Thyroid gland (tissue), 4 donors: Measurements from ENCODE around the gene SAE1. TPM values are rescaled to one million over a fixed set of nuclear protein-coding genes. Genes with fewer than 3 reads are reported as not detected.

Source experiments
- DNase-seq, 2 donors: peaks; one replicate each; pipeline ENCODE4 v3.0.0-alpha.2; 2019
- H3K27ac ChIP-seq, 3 donors: fragments of 200-600 bp; sonication (generic); 1 replicate in 2 of 3; 2 replicates in 1 of 3; pipeline ENCODE4 v1.5.1; 2016 to 2019; ENCODE audit warnings: mild to moderate bottlenecking in 1 of 3, moderate library complexity in 1 of 3
- H3K27me3 ChIP-seq: fragments of 200-600 bp; sonication (generic); one replicate; pipeline ENCODE4 v1.5.1; 2019
- H3K36me3 ChIP-seq, 2 donors: fragments of 200-600 bp; sonication (generic); one replicate each; pipeline ENCODE4 v1.5.1; 2016 to 2019
- H3K4me1 ChIP-seq, 2 donors: fragments of 200-600 bp; sonication (generic); one replicate each; pipeline ENCODE4 v1.5.1; 2017 to 2019
- H3K4me3 ChIP-seq, 3 donors: fragments of 200-600 bp; sonication (generic); replicated peaks in 1 of 3; 1 replicate in 2 of 3; 2 replicates in 1 of 3; pipeline ENCODE4 v1.5.1; 2016; ENCODE audit warnings: mild to moderate bottlenecking in 1 of 3
- H3K9me3 ChIP-seq: fragments of 200-600 bp; sonication (generic); one replicate; pipeline ENCODE4 v1.5.1; 2017
- POLR2A ChIP-seq, 2 donors: fragments of 450-650 bp; IDR thresholded peaks; one replicate each; pipeline ENCODE4 v1.6.1; 2017; ENCODE audit warnings: antibody characterized with exemption in 2 of 2, mild to moderate bottlenecking in 2 of 2, moderate library complexity in 1 of 2
- WGBS, 2 donors: methylation state at CpG; one replicate each; pipeline ENCODE4 v1.1.5; 2017; 5-methylcytosine and 5-hydroxymethylcytosine counted together
- intact Hi-C: fragments of 100-400 bp; cut with DNase I; formaldehyde crosslinking; loops from one replicate; pipeline ENCODE4 v1.15.1; 2023
- total RNA-seq, 4 donors: library from RNA; depleted of rRNA; stranded (reverse); fragments of >200 nt; gene quantifications; one replicate each; pipeline ENCODE4 v1.2.3, GENCODE V29; 2016
- TF ChIP-seq, protein P1 (sequence below), 6 experiments: fragments of 200-600 bp in 3 of 6; fragments of 450-650 bp in 3 of 6; sonication (generic) in 3 of 6; IDR thresholded peaks; one replicate each; pipeline ENCODE4 v1.5.1; 2016 to 2019; ENCODE audit warnings: antibody characterized with exemption in 6 of 6, mild to moderate bottlenecking in 2 of 6, inconsistent platforms in 1 of 6, moderate library complexity in 1 of 6

The SAE1 gene
- total RNA-seq, 4 donors from 2014 or later, result 79.5 to 119 (median 103) TPM

DNA sequence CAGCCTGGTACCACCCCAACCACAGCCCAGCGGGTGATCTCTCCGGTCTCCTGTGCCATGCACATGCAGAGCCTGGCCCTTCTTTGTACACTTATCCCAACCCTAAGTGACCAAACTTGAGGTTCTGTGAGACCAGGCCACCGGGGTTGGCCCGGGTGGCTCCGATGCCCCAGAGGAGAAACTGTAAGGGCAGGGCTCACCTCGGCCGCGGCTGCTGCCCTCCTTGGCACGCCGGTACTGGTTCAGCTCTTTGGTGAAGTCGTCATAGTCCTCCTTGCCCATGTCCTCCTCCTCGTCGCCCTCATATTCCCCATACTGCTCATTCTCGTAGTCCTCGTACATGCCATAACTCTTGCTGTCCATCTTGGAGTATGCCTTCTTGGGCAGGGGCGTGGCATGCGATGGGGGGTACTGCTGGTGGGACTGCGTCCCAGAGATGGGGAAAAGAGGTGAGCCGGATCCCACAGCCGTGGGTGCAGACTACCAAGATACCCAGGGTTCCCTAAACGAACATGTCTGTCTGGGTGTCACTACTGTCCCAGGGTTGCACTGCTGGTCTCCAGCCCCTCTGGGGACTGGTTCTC, 40.8 kb upstream of the SAE1 start:
- WGBS, 2 donors, result 93 to 95% methylated on average over 19 to 21 of the region's 21 CpGs
- Histone ChIP-seq H3K4me3 (no peak overlapping the region), H3K36me3 (peaks cover 35 to 39% of the 10 kb centered on the region in 2 donors), H3K4me1 (peaks cover 16 to 22% of the 10 kb centered on the region in 2 donors), H3K27ac (no peak overlapping the region), H3K9me3 (no peaks in the 10 kb centered on the region), H3K27me3 (no peaks in the 10 kb centered on the region)
- intact Hi-C loops, result no loop called here
- no peak for DNase-seq
- no peak for TF ChIP-seq POLR2A (IDR thresholded peaks at IDR 0.05)
- TF ChIP-seq, protein P1, sequence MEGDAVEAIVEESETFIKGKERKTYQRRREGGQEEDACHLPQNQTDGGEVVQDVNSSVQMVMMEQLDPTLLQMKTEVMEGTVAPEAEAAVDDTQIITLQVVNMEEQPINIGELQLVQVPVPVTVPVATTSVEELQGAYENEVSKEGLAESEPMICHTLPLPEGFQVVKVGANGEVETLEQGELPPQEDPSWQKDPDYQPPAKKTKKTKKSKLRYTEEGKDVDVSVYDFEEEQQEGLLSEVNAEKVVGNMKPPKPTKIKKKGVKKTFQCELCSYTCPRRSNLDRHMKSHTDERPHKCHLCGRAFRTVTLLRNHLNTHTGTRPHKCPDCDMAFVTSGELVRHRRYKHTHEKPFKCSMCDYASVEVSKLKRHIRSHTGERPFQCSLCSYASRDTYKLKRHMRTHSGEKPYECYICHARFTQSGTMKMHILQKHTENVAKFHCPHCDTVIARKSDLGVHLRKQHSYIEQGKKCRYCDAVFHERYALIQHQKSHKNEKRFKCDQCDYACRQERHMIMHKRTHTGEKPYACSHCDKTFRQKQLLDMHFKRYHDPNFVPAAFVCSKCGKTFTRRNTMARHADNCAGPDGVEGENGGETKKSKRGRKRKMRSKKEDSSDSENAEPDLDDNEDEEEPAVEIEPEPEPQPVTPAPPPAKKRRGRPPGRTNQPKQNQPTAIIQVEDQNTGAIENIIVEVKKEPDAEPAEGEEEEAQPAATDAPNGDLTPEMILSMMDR (IDR thresholded peaks at IDR 0.05), result no peak

DNA sequence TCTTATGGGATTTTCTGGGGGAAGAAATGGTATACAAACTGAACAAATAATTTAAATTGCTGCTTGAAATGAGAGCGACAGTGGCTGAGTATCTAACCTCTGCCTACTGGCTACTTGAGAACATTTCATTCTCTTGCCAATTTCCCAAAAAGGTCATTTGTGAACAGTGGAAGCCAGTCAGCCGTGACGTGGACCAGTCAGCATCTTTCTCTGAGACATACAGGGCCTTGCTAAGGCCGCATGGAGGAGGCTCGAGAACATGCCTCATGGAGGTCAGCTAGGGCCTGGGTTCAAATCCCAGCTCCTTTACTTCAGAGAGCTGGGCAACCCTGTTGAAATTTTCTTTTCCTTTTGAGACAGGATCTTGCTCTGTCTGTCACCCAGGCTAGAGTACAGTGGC, 37.4 kb upstream of the SAE1 start:
- 41 to 43% methylated on average over 5 of the region's 5 CpGs for WGBS, 2 donors
- no peak overlapping the region for H3K4me3 ChIP-seq
- TF ChIP-seq, protein P1 (IDR thresholded peaks at IDR 0.05), result no peak
- TF ChIP-seq POLR2A (IDR thresholded peaks at IDR 0.05), result no peak
- peaks cover 19 to 24% of the 10 kb centered on the region in 2 donors for H3K36me3 ChIP-seq
- peak; percentile 84 to 87 for DNase-seq
- peaks cover 44 to 56% of the 10 kb centered on the region in 2 donors for H3K4me1 ChIP-seq
- intact Hi-C loops, result no loop called here
- no peaks in the 10 kb centered on the region for H3K27me3 ChIP-seq
- peak overlapping the region; percentile 92 to 95 (median 94) for H3K27ac ChIP-seq
- no peaks in the 10 kb centered on the region for H3K9me3 ChIP-seq

DNA sequence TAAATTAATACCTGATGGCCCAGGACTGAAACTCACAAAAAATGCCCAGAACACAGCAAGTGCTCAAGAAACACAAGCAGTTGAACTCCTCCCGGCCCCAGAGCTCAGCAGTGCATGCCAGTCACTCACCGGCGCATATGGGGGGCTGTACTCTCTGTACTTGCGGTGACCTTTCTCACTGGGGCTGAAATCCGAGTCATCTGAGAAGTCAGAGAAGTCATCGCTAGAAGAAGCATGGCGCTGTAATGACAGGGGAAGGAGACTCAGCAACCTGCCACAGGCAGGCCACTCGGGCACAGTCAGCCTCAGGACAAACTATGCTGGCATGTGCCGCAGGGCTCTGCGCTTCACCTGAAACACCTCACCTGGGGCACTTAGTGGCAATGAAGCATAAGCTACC, 36.8 kb upstream of the SAE1 start:
- Histone ChIP-seq H3K4me3 (no peak overlapping the region), H3K27me3 (no peaks in the 10 kb centered on the region), H3K27ac (peak overlapping the region; percentile 92 to 95 (median 94)), H3K36me3 (peaks cover 15 to 24% of the 10 kb centered on the region in 2 donors), H3K4me1 (peaks cover 47 to 62% of the 10 kb centered on the region in 2 donors), H3K9me3 (no peaks in the 10 kb centered on the region)
- 52 to 64% methylated on average over 10 of the region's 10 CpGs for WGBS, 2 donors
- TF ChIP-seq, protein P1 (IDR thresholded peaks at IDR 0.05), result no peak
- no peak for TF ChIP-seq POLR2A (IDR thresholded peaks at IDR 0.05)
- DNase-seq, result peak; percentile 71 to 74
- intact Hi-C loops, result no loop called here

DNA sequence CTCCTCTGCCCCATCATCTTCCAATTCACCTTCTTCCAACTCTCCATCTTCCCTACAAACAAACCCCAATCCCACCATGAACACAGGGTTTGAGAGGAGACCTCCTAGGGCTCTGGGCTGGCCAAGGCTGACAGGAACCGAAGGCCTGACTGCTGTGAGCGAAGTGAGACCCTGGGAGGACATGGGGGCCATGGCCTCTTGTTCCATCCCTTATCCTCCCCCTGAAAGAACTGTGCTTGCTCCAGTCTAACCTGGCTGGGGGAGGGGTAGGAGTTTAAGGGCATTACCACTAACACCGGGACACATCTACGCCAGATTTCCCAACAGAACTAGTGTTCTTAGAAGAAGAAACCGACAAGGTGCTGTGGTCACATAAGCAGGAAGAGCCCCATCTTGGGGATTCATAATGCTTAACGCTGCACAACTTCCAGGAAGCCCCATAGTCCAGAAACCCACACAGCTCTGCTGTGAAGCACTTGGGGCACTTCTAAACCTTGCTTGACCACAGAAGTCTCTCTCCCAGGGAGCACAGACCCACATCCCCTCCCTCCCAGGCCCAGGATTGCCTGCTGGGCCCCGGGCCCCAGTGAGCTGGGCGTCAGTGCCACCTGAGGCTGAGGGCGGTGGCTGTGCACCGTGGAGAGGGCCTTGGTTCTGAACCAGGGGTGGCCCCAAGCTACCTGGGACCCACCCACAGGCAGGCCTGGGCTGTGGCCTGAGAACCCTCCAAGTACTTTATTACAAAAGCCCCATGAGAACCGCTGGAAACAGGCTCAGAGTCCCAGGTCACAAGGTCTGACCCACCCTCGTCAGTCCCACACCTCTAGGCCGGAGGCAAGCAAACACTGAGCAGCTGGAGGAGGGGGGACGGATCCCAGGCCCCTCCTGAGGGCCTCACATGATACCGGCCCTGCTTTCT, 35.8 kb upstream of the SAE1 start:
- H3K4me3 ChIP-seq, result no peak overlapping the region
- 51 to 66% methylated on average over 9 to 15 of the region's 15 CpGs for WGBS, 2 donors
- H3K9me3 ChIP-seq, result no peaks in the 10 kb centered on the region
- TF ChIP-seq POLR2A (IDR thresholded peaks at IDR 0.05), result peak in 1 of 2 donors; percentile 10
- TF ChIP-seq, protein P1 (IDR thresholded peaks at IDR 0.05), result no peak
- intact Hi-C loops, result no loop called here
- peaks cover 7 to 16% of the 10 kb centered on the region in 2 donors for H3K36me3 ChIP-seq
- peak overlapping the region; percentile 92 to 95 (median 94) for H3K27ac ChIP-seq
- DNase-seq, result peak; percentile 62 to 72
- H3K4me1 ChIP-seq, result peaks cover 47 to 72% of the 10 kb centered on the region in 2 donors
- no peaks in the 10 kb centered on the region for H3K27me3 ChIP-seq
